ENCODE results near the gene SUPT16H.
"Not testable (repeated sequence)": the region's sequence is repeated elsewhere in the genome, so short reads cannot be mapped to it uniquely, and the experiment has no call there.

The SUPT16H gene

DNA sequence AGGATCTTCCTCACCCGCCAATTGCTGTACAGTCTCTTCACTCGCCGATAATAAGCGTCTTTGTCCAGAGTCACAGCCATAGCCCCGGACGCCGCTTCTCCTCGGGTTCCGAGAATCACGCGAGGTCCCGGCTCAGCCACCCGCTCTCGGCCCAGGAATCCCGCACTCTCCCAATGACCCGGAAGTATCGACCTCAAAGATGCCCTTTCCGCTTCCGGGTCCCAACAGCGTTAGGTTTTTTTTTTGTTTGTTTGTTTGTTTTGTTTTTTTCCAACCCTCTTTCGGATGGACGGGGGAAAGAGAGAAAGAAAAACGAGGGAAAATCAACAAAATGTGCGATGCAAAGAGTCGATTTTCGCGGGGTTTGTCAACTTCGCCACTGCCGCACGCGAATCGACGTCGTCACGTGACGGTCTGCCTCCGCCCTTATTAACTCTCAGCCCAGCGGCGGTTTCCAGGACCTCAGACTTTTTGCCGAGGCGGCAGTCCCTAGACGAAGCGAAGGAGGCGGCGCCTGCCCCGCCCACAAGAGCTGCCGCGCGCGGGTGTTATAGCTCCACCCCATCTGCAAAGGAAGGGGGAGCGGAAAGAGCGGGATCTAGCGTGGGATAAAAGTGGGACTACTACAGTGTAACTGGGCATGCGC, at the start of gene SUPT16H:
SUPT16H (minus strand) TSS at position 172 of the 646 bp plus-strand sequence; CDS start at position 80, 92 bp downstream.
- DNase-seq (ENCODE audit: low read depth), result peak; percentile 92

- DNase-seq (ENCODE audit: low read depth), result no peak
These were observed 47.3 kb upstream of the SUPT16H start for GRCh38 chr14:21431126-21431525.

- DNase-seq (ENCODE audit: low read depth), result no peak
These were observed 45.1 kb upstream of the SUPT16H start for GRCh38 chr14:21428930-21429329.

DNA sequence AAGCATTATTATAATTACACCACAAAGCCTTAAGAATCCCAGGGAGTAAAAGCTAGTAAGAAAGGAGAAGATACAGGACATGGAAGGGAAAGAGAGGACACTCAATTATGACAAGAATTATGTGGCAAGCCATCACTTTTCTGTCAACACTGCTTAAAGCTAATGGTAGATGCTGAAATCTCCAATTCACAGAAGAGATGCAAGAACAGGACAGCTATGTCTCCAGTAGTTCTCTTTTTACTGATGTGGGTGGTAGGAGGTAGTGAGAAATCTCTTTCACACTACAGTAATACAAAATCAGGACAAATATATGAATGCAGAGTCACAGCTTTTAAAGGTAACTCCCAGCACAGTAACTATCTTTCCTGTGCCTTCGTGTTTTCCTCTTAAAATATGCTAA, 42.9 kb upstream of the SUPT16H start:
- DNase-seq (ENCODE audit: low read depth), result no peak

DNA sequence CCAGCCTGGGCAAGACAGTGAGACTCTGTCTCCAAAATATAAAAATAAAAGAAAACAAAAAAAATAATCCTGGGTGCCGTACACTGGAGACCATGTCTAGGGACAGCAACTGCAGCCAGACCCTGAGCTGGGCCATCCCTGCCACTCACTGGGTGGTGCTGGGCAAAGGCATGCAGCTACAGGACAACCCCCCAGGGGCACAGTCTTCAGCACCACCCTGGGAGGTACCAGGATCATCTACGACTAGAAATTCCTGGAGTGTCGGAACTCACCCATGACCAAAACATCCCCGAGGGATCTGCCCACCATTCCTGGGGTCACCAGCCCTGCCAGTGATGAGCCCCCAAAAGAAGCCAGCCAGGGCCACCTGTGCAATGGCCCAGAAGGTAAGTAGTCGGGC, 35.7 kb upstream of the SUPT16H start:
- DNase-seq (ENCODE audit: low read depth), result no peak

GRCh38 chr14:21415329-21415728, 31.5 kb upstream of the SUPT16H start:
- no peak for DNase-seq (ENCODE audit: low read depth)

GRCh38 chr14:21414137-21414631, 30.4 kb upstream of the SUPT16H start:
- no peak for DNase-seq (ENCODE audit: low read depth)

GRCh38 chr14:21408147-21408546, 24.3 kb upstream of the SUPT16H start:
- DNase-seq (ENCODE audit: low read depth), result no peak

DNA sequence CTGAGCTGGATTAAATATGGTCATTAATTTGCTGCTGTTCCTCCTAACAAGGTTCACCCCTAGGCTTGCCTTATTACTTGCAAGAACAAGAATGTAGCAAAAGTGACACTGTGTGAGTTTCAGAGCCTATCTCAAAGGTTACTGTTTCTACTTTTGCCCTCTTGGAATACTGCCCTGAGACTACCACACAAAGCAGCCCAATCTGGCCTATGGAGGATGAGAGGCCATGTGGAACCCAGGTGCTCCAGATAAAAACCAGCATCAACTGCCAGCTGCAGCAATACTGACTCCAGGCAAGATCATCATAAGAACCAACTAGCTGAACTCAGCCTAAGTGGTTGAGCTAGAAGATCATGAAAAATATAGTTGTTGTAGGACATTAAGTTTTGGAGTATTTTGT, 22.4 kb upstream of the SUPT16H start:
- DNase-seq (ENCODE audit: low read depth), result no peak

- DNase-seq (ENCODE audit: low read depth), result no peak
These were observed 21.3 kb upstream of the SUPT16H start for GRCh38 chr14:21405097-21405496.

DNA sequence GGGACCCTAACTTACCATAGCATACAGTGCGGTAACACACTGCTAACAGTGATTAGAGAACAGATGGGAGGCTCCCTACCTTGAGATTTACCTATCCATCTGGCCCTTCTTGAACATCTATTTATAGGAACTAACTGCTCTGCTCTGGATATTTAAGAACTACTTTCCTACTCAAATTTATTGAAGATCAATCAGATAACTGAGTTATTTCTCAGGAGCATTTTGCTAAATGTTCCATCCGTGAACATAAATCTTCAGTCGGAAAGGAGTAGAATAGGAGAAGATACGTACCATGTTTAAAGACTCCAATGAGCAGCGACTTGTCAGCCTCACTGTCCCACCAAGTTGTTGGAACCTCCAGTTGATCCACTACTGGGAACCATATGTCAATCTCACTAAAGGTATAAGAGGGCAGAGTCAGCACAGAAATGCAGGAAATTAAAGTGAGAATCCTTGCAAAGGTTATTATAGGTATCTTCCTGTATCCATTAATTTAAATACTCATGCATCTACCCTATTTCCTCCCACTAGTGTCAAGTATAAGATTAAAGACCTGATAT, 15.6 kb upstream of the SUPT16H start:
- DNase-seq (ENCODE audit: low read depth), result no peak

- DNase-seq (ENCODE audit: low read depth), result no peak
These were observed 15.1 kb upstream of the SUPT16H start for GRCh38 chr14:21398901-21399300.

- DNase-seq (ENCODE audit: low read depth), result no peak
These were observed 11.6 kb upstream of the SUPT16H start for GRCh38 chr14:21395450-21395849.

GRCh38 chr14:21385188-21385904, 1.5 kb upstream of the SUPT16H start:
- DNase-seq (ENCODE audit: low read depth), result no peak

- no peak for DNase-seq (ENCODE audit: low read depth)
These were observed 654 bp upstream of the SUPT16H start for GRCh38 chr14:21384494-21384851.

DNA sequence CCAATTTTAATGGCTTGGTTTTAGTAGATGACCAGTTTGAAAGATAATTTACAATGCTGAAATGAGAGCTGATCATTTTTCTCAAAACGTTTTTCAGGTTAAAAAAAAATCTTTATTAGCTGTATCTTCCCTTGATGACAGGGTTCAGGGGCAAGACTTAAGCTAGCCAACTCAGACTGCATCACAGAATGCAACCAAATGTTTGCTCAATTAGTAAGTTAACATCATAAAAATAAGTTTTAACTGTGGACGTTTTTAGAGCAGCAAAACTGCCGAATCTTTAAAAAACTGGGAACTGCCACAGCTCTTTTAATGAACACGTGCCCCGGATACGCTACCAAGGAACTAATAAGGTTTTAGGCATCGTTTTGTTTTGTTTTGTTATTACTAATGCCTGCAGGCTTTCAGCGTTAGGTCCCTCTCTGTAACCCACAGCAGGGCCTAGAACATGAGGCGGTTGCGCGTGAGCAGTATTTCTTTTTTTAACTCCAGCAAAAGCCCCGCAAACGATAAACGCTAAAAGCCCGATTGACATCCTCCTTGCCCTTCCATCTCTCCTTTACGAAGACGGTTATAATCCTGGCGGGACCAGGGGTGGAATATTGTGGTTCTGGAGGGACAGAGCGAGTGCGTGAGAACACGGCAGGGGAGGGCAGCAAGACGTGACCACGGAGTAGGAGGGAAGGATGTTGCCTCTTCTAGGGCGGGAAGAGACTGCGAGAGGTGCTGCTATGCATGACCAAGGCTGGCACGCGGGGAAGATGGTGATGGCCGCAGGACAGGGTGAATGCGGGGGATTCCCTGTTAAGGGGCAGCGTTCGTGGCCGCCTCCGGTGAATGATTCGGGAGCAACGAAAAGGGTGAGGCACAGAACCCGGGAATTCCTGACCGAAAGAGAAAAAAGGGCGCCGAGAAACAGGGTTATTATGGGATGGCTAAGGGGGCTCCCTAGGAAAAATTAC, 652 bp downstream of the SUPT16H start:
- peak; percentile 22 for DNase-seq (ENCODE audit: low read depth)

GRCh38 chr14:21382095-21382494, 1.7 kb downstream of the SUPT16H start:
- DNase-seq (ENCODE audit: low read depth), result no peak

- no peak for DNase-seq (ENCODE audit: low read depth)
These were observed 4.5 kb downstream of the SUPT16H start for GRCh38 chr14:21379338-21379737.

- DNase-seq (ENCODE audit: low read depth), result no peak
These were observed 9.8 kb downstream of the SUPT16H start for GRCh38 chr14:21373980-21374379.

DNA sequence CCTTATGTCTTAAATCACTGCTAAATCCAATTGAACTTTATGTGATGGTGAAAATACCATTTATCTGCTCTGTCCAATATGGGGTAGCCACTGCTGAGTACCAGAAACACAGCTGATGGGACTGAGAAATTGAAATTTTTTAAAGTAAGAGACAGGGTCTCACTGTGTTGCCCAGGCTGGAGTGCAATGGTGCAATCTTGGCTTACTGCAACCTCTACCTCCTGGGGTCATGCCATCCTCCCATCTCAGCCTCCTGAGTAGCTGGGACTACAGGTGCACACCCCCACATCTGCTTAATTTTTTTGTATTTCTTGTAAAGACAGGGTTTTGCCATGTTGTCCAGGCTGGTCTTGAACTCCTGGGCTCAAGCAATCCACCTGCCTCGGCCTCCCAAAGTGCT, 11.0 kb downstream of the SUPT16H start:
- not testable (repeated sequence) for DNase-seq (ENCODE audit: low read depth)

DNA sequence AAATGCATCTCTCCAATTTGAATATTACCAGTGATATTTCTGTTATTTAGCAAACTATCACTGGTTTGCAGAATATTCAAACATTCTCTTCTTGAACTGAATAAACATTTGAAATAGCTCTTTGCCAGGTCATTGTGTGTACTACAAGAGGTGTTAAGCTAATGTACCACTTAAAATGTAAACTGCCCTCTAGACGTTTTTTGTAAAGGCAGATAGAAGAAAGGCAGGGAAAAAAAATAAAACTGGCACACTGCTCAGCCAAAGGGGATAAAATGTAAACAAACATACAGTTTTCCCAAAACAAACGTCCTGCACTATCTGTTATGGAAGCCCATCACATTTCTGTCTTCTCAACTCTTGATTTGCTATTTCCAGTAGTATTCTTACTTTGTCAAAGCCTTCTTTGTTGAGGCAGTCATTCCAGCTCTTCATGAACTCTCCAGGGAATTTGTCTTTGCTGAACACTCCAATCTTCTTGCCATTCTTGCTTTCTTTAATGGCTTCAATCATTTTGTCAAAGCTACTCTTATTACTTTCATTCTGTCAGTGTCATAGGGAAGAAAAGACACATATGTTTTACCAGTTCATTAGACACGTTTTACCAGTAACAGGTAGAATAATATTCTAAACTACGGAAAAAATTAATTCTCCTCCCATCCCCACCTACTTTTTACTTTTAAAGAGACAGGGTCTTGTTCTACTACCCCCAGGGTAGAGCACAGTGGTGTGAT, 13.7 kb downstream of the SUPT16H start:
- no peak for DNase-seq (ENCODE audit: low read depth)
